Endodermal cell (in vitro differentiated cells): ENCODE measurements around the gene HNF1B. TPM values are rescaled to one million over a fixed set of nuclear protein-coding genes. Genes with fewer than 3 reads are reported as not detected.
A peak's percentile ranks its signal among the peaks of the same experiment; 100 is the strongest.

Source experiments
- DNase-seq: peaks from one replicate; pipeline ENCODE4 v3.0.0-alpha.2; 2017
- H3K27ac ChIP-seq: 2 replicates; pipeline ENCODE4 v1.5.1; 2013; ENCODE audit warnings: mild to moderate bottlenecking, low read depth, low read length, moderate library complexity
- H3K27me3 ChIP-seq: 2 replicates; pipeline ENCODE4 v1.6.1; 2013; ENCODE audit warnings: mild to moderate bottlenecking, low read length, moderate library complexity; ENCODE audit not compliant: insufficient read depth, control insufficient read depth, poor library complexity, severe bottlenecking
- H3K36me3 ChIP-seq: 2 replicates; pipeline ENCODE4 v1.7.0; 2013; ENCODE audit warnings: mild to moderate bottlenecking, low read length, moderate library complexity; ENCODE audit not compliant: control insufficient read depth, insufficient read depth
- H3K4me1 ChIP-seq: one replicate; pipeline ENCODE4 v1.7.0; 2013; ENCODE audit warnings: low read length; ENCODE audit not compliant: control insufficient read depth, insufficient read depth
- H3K4me3 ChIP-seq: 2 replicates; pipeline ENCODE4 v1.5.1; 2013; ENCODE audit warnings: mild to moderate bottlenecking, low read length, moderate library complexity
- H3K9ac ChIP-seq: 2 replicates; pipeline ENCODE4 v1.6.1; 2013; ENCODE audit warnings: mild to moderate bottlenecking, low read length, moderate library complexity; ENCODE audit not compliant: poor library complexity, severe bottlenecking; ENCODE audit errors: extremely low read depth
- H3K9me3 ChIP-seq: 2 replicates; pipeline ENCODE4 v1.6.1; 2013; ENCODE audit warnings: mild to moderate bottlenecking, low read length, moderate library complexity; ENCODE audit not compliant: control insufficient read depth
- H3K27ac Mint-ChIP-seq: 2 replicates; pipeline ENCODE4 v1.8.0; 2020; ENCODE audit warnings: mixed read lengths
- H3K27me3 Mint-ChIP-seq: 2 replicates; pipeline ENCODE4 v1.8.0; 2021; ENCODE audit warnings: mild to moderate bottlenecking, mixed read lengths; ENCODE audit not compliant: insufficient read depth
- H3K36me3 Mint-ChIP-seq: 2 replicates; pipeline ENCODE4 v1.8.0; 2020; ENCODE audit warnings: low read depth, mixed read lengths
- H3K4me1 Mint-ChIP-seq: 2 replicates; pipeline ENCODE4 v1.8.0; 2020; ENCODE audit warnings: mixed read lengths
- H3K4me3 Mint-ChIP-seq: 2 replicates; pipeline ENCODE4 v1.8.0; 2020; ENCODE audit warnings: mild to moderate bottlenecking, moderate library complexity, mixed read lengths
- H3K9me3 Mint-ChIP-seq: 2 replicates; pipeline ENCODE4 v1.8.0; 2020; ENCODE audit warnings: mild to moderate bottlenecking, mixed read lengths
- WGBS, 2 experiments: methylation state at CpG; one replicate each; pipeline versions ENCODE4 v1.1.5 to v1.1.7; 2013; ENCODE audit warnings: missing lambda C conversion rate in 2 of 2, mixed read lengths in 1 of 2; ENCODE audit not compliant: insufficient coverage in 1 of 2, insufficient read length in 1 of 2; 5-methylcytosine and 5-hydroxymethylcytosine counted together
- total RNA-seq, 2 donors: library from RNA; stranded (reverse); fragmentation: NEBNext Ultra II Directional in 1 of 2; extraction: Animal tissue kit (Norgen Biotek cat#: 25700) in 1 of 2; gene quantifications; 2 replicates in 1 of 2; 3 replicates in 1 of 2; pipeline ENCODE4 v1.2.1, GENCODE V29; 2021
- TF ChIP-seq, protein P1 (sequence below): fragments of 200-600 bp; sonication (generic); conservative IDR thresholded peaks from 2 replicates; pipeline ENCODE4 v1.5.0; 2021; ENCODE audit warnings: antibody characterized with exemption, mild to moderate bottlenecking

HNF1B gene
- total RNA-seq, 2 donors from 2014 or later = 39.7 to 42.7 TPM

DNA sequence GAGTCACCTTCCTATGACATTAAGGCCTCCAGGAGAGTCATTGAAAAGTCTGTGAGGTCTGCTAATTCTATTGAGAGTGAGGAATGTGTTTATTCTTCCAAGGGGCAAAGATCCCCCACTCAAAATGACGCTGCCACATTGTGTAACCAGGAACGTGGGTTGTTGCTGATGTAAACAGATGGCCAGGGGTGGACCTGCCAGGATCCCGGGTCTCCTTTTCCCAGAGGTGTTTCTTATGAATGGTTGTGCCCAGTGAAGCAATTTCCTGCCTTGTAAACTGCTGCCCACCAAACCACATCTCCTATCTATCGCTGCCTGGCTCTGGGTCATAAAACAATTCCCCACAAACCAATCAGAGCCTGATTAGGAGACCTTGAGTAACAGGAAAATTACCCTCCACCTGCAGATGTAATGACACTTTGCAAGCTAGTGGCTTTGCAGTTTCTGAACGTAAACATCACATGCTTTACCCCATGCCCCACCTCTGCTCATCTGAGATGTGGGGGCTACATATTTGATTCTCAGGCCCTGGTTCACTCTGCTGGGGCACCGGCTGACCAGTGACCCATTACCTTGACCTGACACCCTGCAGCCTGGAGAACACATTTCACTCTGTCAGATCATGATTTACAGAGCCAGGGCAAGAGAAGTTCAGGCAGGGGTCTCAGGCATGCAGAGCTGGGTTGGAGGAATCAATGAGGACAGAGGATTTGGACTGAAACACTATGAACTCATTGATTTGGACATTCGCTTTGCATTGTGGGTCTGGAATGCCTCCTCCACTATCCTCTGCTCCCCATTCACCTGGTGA, 68.5 kb downstream of the HNF1B start:
- Mint-ChIP-seq H3K27me3 (peaks cover 4% of the 10 kb centered on the region), H3K27ac (no peak overlapping the region), H3K4me1 (peaks cover 45% of the 10 kb centered on the region), H3K4me3 (no peak overlapping the region), H3K9me3 (peaks cover 18% of the 10 kb centered on the region), H3K36me3 (peaks cover 5% of the 10 kb centered on the region)
- peaks cover 16% of the 10 kb centered on the region for H3K4me1 ChIP-seq
- H3K36me3 ChIP-seq = no peaks in the 10 kb centered on the region
- H3K9ac ChIP-seq = no peak overlapping the region
- WGBS, 2 experiments = 73 to 85% methylated on average over 5 to 7 of the region's 7 CpGs
- no peak overlapping the region for H3K4me3 ChIP-seq
- peaks cover 13% of the 10 kb centered on the region for H3K9me3 ChIP-seq
- TF ChIP-seq, protein P1, sequence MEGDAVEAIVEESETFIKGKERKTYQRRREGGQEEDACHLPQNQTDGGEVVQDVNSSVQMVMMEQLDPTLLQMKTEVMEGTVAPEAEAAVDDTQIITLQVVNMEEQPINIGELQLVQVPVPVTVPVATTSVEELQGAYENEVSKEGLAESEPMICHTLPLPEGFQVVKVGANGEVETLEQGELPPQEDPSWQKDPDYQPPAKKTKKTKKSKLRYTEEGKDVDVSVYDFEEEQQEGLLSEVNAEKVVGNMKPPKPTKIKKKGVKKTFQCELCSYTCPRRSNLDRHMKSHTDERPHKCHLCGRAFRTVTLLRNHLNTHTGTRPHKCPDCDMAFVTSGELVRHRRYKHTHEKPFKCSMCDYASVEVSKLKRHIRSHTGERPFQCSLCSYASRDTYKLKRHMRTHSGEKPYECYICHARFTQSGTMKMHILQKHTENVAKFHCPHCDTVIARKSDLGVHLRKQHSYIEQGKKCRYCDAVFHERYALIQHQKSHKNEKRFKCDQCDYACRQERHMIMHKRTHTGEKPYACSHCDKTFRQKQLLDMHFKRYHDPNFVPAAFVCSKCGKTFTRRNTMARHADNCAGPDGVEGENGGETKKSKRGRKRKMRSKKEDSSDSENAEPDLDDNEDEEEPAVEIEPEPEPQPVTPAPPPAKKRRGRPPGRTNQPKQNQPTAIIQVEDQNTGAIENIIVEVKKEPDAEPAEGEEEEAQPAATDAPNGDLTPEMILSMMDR = no peak
- peak; percentile 35 for DNase-seq
- H3K27ac ChIP-seq = no peak overlapping the region
- H3K27me3 ChIP-seq = no peaks in the 10 kb centered on the region

GRCh38 chr17:37674511-37674910, 70.3 kb downstream of the HNF1B start:
- TF ChIP-seq, protein P1 = no peak
- Mint-ChIP-seq H3K27me3 (peaks cover 4% of the 10 kb centered on the region), H3K27ac (no peak overlapping the region), H3K4me3 (no peak overlapping the region), H3K4me1 (peaks cover 56% of the 10 kb centered on the region), H3K36me3 (peaks cover 5% of the 10 kb centered on the region), H3K9me3 (peaks cover 15% of the 10 kb centered on the region)
- H3K27ac ChIP-seq = no peak overlapping the region
- DNase-seq = peak; percentile 41
- H3K4me1 ChIP-seq = peaks cover 21% of the 10 kb centered on the region
- no peaks in the 10 kb centered on the region for H3K27me3 ChIP-seq
- no peaks in the 10 kb centered on the region for H3K36me3 ChIP-seq
- 75% methylated on average over 1 of the region's 1 CpG; no CpG with 5 or more reads in 1 of the 2 experiments for WGBS, 2 experiments
- peaks cover 13% of the 10 kb centered on the region for H3K9me3 ChIP-seq
- H3K4me3 ChIP-seq = no peak overlapping the region
- H3K9ac ChIP-seq = no peak overlapping the region

GRCh38 chr17:37673386-37673785, 71.5 kb downstream of the HNF1B start:
- Histone ChIP-seq H3K4me3 (no peak overlapping the region), H3K9me3 (peaks cover 5% of the 10 kb centered on the region), H3K27me3 (no peaks in the 10 kb centered on the region), H3K4me1 (peaks cover 21% of the 10 kb centered on the region), H3K9ac (no peak overlapping the region), H3K36me3 (no peaks in the 10 kb centered on the region), H3K27ac (no peak overlapping the region)
- H3K9me3 Mint-ChIP-seq = peaks cover 3% of the 10 kb centered on the region
- H3K4me3 Mint-ChIP-seq = no peak overlapping the region
- H3K36me3 Mint-ChIP-seq = peaks cover 1% of the 10 kb centered on the region
- WGBS, 2 experiments = 100% methylated on average over 1 of the region's 2 CpGs
- peaks cover 56% of the 10 kb centered on the region for H3K4me1 Mint-ChIP-seq
- H3K27me3 Mint-ChIP-seq = peaks cover under 1% of the 10 kb centered on the region
- TF ChIP-seq, protein P1 = no peak
- no peak overlapping the region for H3K27ac Mint-ChIP-seq
- no peak for DNase-seq
